ENCODE results near the gene CPED1. TPM values are rescaled to one million over a fixed set of nuclear protein-coding genes. Genes with fewer than 3 reads are reported as not detected.
"Not testable (repeated sequence)": the region's sequence is repeated elsewhere in the genome, so short reads cannot be mapped to it uniquely, and the experiment has no call there.

CPED1 gene
- total RNA-seq, 1 donor from 2014 or later = 33.8 TPM

- DNase-seq = no peak
- H3K9me3 ChIP-seq (replicated peaks) = peaks cover 20% of the 10 kb centered on the region
- no peak overlapping the region for H3K27ac ChIP-seq (replicated peaks)
- peaks cover 56% of the 10 kb centered on the region for H3K36me3 ChIP-seq
- no peaks in the 10 kb centered on the region for H3K4me1 ChIP-seq
- no peak overlapping the region for H3K4me3 ChIP-seq
- TF ChIP-seq CTCF (IDR thresholded peaks at IDR 0.05; ENCODE audit: borderline replicate concordance) = no peak
- intact Hi-C loops (cut with micrococcal nuclease) = no loop called here
- no peaks in the 10 kb centered on the region for H3K27me3 ChIP-seq (ENCODE audit: low read depth)
Measured at GRCh38 chr7:121286186-121286585, 297.7 kb downstream of the CPED1 start.

- H3K4me1 ChIP-seq = no peaks in the 10 kb centered on the region
- no peak for TF ChIP-seq CTCF (IDR thresholded peaks at IDR 0.05; ENCODE audit: borderline replicate concordance)
- H3K36me3 ChIP-seq = peaks cover 54% of the 10 kb centered on the region
- H3K9me3 ChIP-seq (replicated peaks) = peaks cover 20% of the 10 kb centered on the region
- no peak for DNase-seq
- intact Hi-C loops (cut with micrococcal nuclease) = no loop called here
- no peak overlapping the region for H3K4me3 ChIP-seq
- H3K27me3 ChIP-seq (ENCODE audit: low read depth) = no peaks in the 10 kb centered on the region
- no peak overlapping the region for H3K27ac ChIP-seq (replicated peaks)
Measured at GRCh38 chr7:121286742-121287734, 298.5 kb downstream of the CPED1 start.

GRCh38 chr7:121288894-121289293, 300.4 kb downstream of the CPED1 start:
- no peak overlapping the region for H3K27ac ChIP-seq (replicated peaks)
- TF ChIP-seq CTCF (IDR thresholded peaks at IDR 0.05; ENCODE audit: borderline replicate concordance) = no peak
- H3K4me1 ChIP-seq = no peaks in the 10 kb centered on the region
- no peak overlapping the region for H3K4me3 ChIP-seq
- intact Hi-C loops (cut with micrococcal nuclease) = no loop called here
- H3K27me3 ChIP-seq (ENCODE audit: low read depth) = no peaks in the 10 kb centered on the region
- H3K9me3 ChIP-seq (replicated peaks) = peaks cover 20% of the 10 kb centered on the region
- peaks cover 42% of the 10 kb centered on the region for H3K36me3 ChIP-seq
- DNase-seq = no peak

- H3K4me3 ChIP-seq; H3K27ac ChIP-seq (replicated peaks); intact Hi-C loops (cut with micrococcal nuclease); DNase-seq; H3K4me1 ChIP-seq; H3K27me3 ChIP-seq (ENCODE audit: low read depth): not testable (repeated sequence)
- H3K36me3 ChIP-seq = peaks cover 33% of the 10 kb centered on the region
- peaks cover 14% of the 10 kb centered on the region for H3K9me3 ChIP-seq (replicated peaks)
Measured at GRCh38 chr7:121289930-121290329, 301.4 kb downstream of the CPED1 start.

GRCh38 chr7:121294448-121294992, 306.0 kb downstream of the CPED1 start:
- Histone ChIP-seq H3K4me1 (no peaks in the 10 kb centered on the region), H3K27ac (replicated peaks) (no peak overlapping the region), H3K4me3 (no peak overlapping the region), H3K36me3 (peaks cover 31% of the 10 kb centered on the region), H3K27me3 (ENCODE audit: low read depth) (no peaks in the 10 kb centered on the region), H3K9me3 (replicated peaks) (peaks cover 11% of the 10 kb centered on the region)
- intact Hi-C loops (cut with micrococcal nuclease) = no loop called here
- no peak for TF ChIP-seq CTCF (IDR thresholded peaks at IDR 0.05; ENCODE audit: borderline replicate concordance)
- no peak for DNase-seq

GRCh38 chr7:121297843-121298242, 309.3 kb downstream of the CPED1 start:
- H3K27ac ChIP-seq (replicated peaks) = no peak overlapping the region
- no peaks in the 10 kb centered on the region for H3K27me3 ChIP-seq (ENCODE audit: low read depth)
- DNase-seq = no peak
- intact Hi-C loops (cut with micrococcal nuclease) = no loop called here
- H3K36me3 ChIP-seq = peaks cover 24% of the 10 kb centered on the region
- H3K9me3 ChIP-seq (replicated peaks) = no peaks in the 10 kb centered on the region
- no peak overlapping the region for H3K4me3 ChIP-seq
- no peak for TF ChIP-seq CTCF (IDR thresholded peaks at IDR 0.05; ENCODE audit: borderline replicate concordance)
- no peaks in the 10 kb centered on the region for H3K4me1 ChIP-seq
